ENCODE results near the gene NNMT. TPM values are rescaled to one million over a fixed set of nuclear protein-coding genes. Genes with fewer than 3 reads are reported as not detected.
A peak's percentile ranks its signal among the peaks of the same experiment; 100 is the strongest.

Gene NNMT
- total and polyA plus RNA-seq, 2 donors (not counting 1 experiment from before 2014, with no cell fraction given) = 156 to 639 TPM

DNA sequence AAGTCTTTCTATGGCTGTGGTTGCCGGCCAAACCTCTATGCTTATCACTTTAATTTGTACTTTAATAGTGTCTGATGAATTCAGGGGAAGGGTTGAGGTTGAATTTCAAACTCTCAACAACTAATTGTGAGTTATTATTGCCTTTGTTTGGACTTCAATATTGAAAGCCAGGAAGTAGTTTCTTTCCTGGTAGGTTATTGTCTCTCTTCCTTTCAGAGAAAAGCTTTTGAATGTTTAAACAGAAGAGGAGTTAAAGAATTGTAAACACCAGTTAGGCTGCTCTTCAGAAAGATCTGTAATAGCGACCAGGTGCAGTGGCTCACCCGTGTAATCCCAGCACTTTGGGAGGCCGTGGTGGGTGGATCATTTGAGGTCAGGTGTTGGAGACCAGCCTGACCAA lies 22.2 kb downstream of the NNMT start:
- H3K9me3 ChIP-seq (ENCODE audit: control insufficient read depth, insufficient read depth, low read depth, low read length) = no peaks in the 10 kb centered on the region
- no peak overlapping the region for H3K9ac ChIP-seq (ENCODE audit: insufficient read depth, low read length)
- peaks cover 4% of the 10 kb centered on the region for H3K4me1 ChIP-seq (ENCODE audit: control insufficient read depth, extremely low read depth, insufficient read depth, low read length)
- H3K4me3 ChIP-seq (replicated peaks in 1 of 4; ENCODE audit: control extremely low read depth in 1 of 4, insufficient read depth in 1 of 4, low read depth in 3 of 4, low read length in 4 of 4) = no peak overlapping the region
- DNase-seq (ENCODE audit: low read depth in 2 of 2) = no peak
- no peaks in the 10 kb centered on the region for H3K36me3 ChIP-seq (ENCODE audit: control insufficient read depth, insufficient read depth, low read length)
- H3K27ac ChIP-seq (ENCODE audit: insufficient read depth, low read length) = no peak overlapping the region
- no peak overlapping the region for H2AFZ ChIP-seq (ENCODE audit: low read length)
- no peaks in the 10 kb centered on the region for H4K20me1 ChIP-seq (ENCODE audit: control insufficient read depth, extremely low read depth, insufficient read depth, low read length)
- no peaks in the 10 kb centered on the region for H3K27me3 ChIP-seq (ENCODE audit: control insufficient read depth, insufficient read depth, low read length)
- TF ChIP-seq EZH2 (IDR thresholded peaks at IDR 0.05; ENCODE audit: low read length, missing control alignments) (no peak), CTCF (conservative IDR thresholded peaks at IDR 0.05 in 1 of 2, IDR thresholded peaks at IDR 0.05 in 1 of 2; ENCODE audit: low read depth in 1 of 2, low read length in 2 of 2) (no peak)
- no peak overlapping the region for H3K4me2 ChIP-seq (ENCODE audit: extremely low read depth, insufficient read depth, low read length)
- H3K79me2 ChIP-seq (ENCODE audit: control insufficient read depth, insufficient read depth, low read length) = no peaks in the 10 kb centered on the region

GRCh38 chr11:114319716-114320328 lies 23.6 kb downstream of the NNMT start:
- H3K9ac ChIP-seq (ENCODE audit: insufficient read depth, low read length) = no peak overlapping the region
- no peaks in the 10 kb centered on the region for H3K27me3 ChIP-seq (ENCODE audit: control insufficient read depth, insufficient read depth, low read length)
- H3K4me1 ChIP-seq (ENCODE audit: control insufficient read depth, extremely low read depth, insufficient read depth, low read length) = peaks cover 4% of the 10 kb centered on the region
- no peaks in the 10 kb centered on the region for H3K79me2 ChIP-seq (ENCODE audit: control insufficient read depth, insufficient read depth, low read length)
- no peak for DNase-seq (ENCODE audit: low read depth in 2 of 2)
- no peak overlapping the region for H3K4me2 ChIP-seq (ENCODE audit: extremely low read depth, insufficient read depth, low read length)
- H3K4me3 ChIP-seq (replicated peaks in 1 of 4; ENCODE audit: control extremely low read depth in 1 of 4, insufficient read depth in 1 of 4, low read depth in 3 of 4, low read length in 4 of 4) = no peak overlapping the region
- H3K9me3 ChIP-seq (ENCODE audit: control insufficient read depth, insufficient read depth, low read depth, low read length) = no peaks in the 10 kb centered on the region
- H3K27ac ChIP-seq (ENCODE audit: insufficient read depth, low read length) = no peak overlapping the region
- no peak overlapping the region for H2AFZ ChIP-seq (ENCODE audit: low read length)
- no peaks in the 10 kb centered on the region for H3K36me3 ChIP-seq (ENCODE audit: control insufficient read depth, insufficient read depth, low read length)
- no peaks in the 10 kb centered on the region for H4K20me1 ChIP-seq (ENCODE audit: control insufficient read depth, extremely low read depth, insufficient read depth, low read length)
- TF ChIP-seq CTCF (conservative IDR thresholded peaks at IDR 0.05 in 1 of 2, IDR thresholded peaks at IDR 0.05 in 1 of 2; ENCODE audit: low read depth in 1 of 2, low read length in 2 of 2) = no peak
- TF ChIP-seq EZH2 (IDR thresholded peaks at IDR 0.05; ENCODE audit: low read length, missing control alignments) = no peak

DNA sequence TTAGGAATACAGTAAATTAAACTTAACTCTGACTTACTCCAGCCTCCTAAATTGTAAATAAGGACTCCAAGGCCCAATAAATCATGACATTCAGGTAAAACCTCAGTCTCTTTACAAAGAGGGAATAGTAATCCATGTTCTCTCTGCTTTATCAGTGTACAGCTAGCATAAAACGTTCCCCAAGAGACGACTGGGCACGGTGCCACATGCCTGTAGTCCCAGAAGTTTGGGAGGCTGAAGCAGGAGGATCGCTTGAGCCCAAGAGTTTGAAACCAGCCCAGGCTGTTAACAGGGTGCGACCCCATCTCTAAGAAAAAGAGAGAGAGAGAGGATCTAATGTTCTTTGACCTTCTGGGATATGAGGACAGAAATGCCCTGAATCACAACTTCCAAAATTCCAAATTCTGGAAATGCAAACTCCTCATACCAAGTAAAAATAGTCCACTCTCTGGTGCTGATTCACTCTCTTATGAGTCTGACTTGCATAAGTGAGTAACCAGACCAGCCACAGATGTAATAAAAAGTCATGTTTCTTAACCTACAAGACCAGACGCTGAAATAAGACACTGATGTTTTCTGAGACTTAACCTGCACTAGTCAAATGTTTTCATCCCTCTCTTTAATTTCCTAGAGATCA lies 25.5 kb downstream of the NNMT start:
- Histone ChIP-seq H3K27ac (ENCODE audit: insufficient read depth, low read length) (no peak overlapping the region), H3K4me1 (ENCODE audit: control insufficient read depth, extremely low read depth, insufficient read depth, low read length) (peaks cover 4% of the 10 kb centered on the region), H4K20me1 (ENCODE audit: control insufficient read depth, extremely low read depth, insufficient read depth, low read length) (no peaks in the 10 kb centered on the region), H3K79me2 (ENCODE audit: control insufficient read depth, insufficient read depth, low read length) (no peaks in the 10 kb centered on the region), H3K9me3 (ENCODE audit: control insufficient read depth, insufficient read depth, low read depth, low read length) (no peaks in the 10 kb centered on the region), H2AFZ (ENCODE audit: low read length) (no peak overlapping the region), H3K4me3 (replicated peaks in 1 of 4; ENCODE audit: control extremely low read depth in 1 of 4, insufficient read depth in 1 of 4, low read depth in 3 of 4, low read length in 4 of 4) (no peak overlapping the region), H3K9ac (ENCODE audit: insufficient read depth, low read length) (no peak overlapping the region), H3K4me2 (ENCODE audit: extremely low read depth, insufficient read depth, low read length) (no peak overlapping the region), H3K27me3 (ENCODE audit: control insufficient read depth, insufficient read depth, low read length) (no peaks in the 10 kb centered on the region), H3K36me3 (ENCODE audit: control insufficient read depth, insufficient read depth, low read length) (no peaks in the 10 kb centered on the region)
- no peak for TF ChIP-seq CTCF (conservative IDR thresholded peaks at IDR 0.05 in 1 of 2, IDR thresholded peaks at IDR 0.05 in 1 of 2; ENCODE audit: low read depth in 1 of 2, low read length in 2 of 2)
- TF ChIP-seq EZH2 (IDR thresholded peaks at IDR 0.05; ENCODE audit: low read length, missing control alignments) = no peak
- peak; percentile 82 to 94 for DNase-seq (ENCODE audit: low read depth in 2 of 2)
